GM12872 (cell line): ENCODE results near the gene ADAM11.

Experiments
- CTCF ChIP-seq: IDR thresholded peaks from 3 replicates; pipeline ENCODE4 v1.5.1; 2011; ENCODE audit warnings: low read depth, mild to moderate bottlenecking, low read length, moderate library complexity; ENCODE audit not compliant: insufficient read depth

ADAM11 gene

GRCh38 chr17:44808156-44808555 lies 49.4 kb downstream of the ADAM11 start:
- no peak for TF ChIP-seq CTCF

GRCh38 chr17:44812263-44812662 lies 53.5 kb downstream of the ADAM11 start:
- no peak for TF ChIP-seq CTCF

- TF ChIP-seq CTCF: no peak
Observed at GRCh38 chr17:44820631-44821212, 61.9 kb downstream of the ADAM11 start.

GRCh38 chr17:44826123-44826790 lies 67.5 kb downstream of the ADAM11 start:
- TF ChIP-seq CTCF: no peak

- no peak for TF ChIP-seq CTCF
Observed at GRCh38 chr17:44827863-44828262, 69.1 kb downstream of the ADAM11 start.

- TF ChIP-seq CTCF: no peak
Observed at GRCh38 chr17:44828919-44829522, 70.2 kb downstream of the ADAM11 start.

GRCh38 chr17:44829523-44830358 lies 71.0 kb downstream of the ADAM11 start, which contains the start of gene GJC1:
TSS of gene GJC1 (minus strand) at chr17:44830287. CDS start at chr17:44805817, 24,470 bp downstream.
- no peak for TF ChIP-seq CTCF
